Activated CD4-positive, alpha-beta T cell treated with anti-CD3 and anti-CD28 coated beads, Interleukin-2, Interleukin-6, amounts not matched to agents 100 ng/mL and 50 ng/mL, durations not matched to agents 16 hours and 8 hours (primary cell): Measurements from ENCODE around the gene DDX24.

Experiments
- DNase-seq: peaks from one replicate; pipeline ENCODE4 v3.0.0-alpha.2; 2020

The DDX24 gene

GRCh38 chr14:94080621-94081385 lies at the start of gene DDX24, which contains the start of gene IFI27L1:
TSS of gene DDX24 (minus strand) at chr14:94081202. CDS start at chr14:94079742, 1,460 bp downstream.
TSS of gene IFI27L1 (plus strand) at chr14:94081310. CDS start at chr14:94096938, 15,628 bp downstream.
- DNase-seq = peak; percentile 97

GRCh38 chr14:94129758-94130414 lies 48.9 kb upstream of the DDX24 start:
- DNase-seq = peak; percentile 27

GRCh38 chr14:94129111-94129757 lies 48.2 kb upstream of the DDX24 start, which contains the start of gene IFI27L2:
TSS of gene IFI27L2 (minus strand) at chr14:94129604. CDS start at chr14:94129564, 40 bp downstream.
- peak; percentile 79 for DNase-seq

GRCh38 chr14:94128216-94128839 lies 47.3 kb upstream of the DDX24 start:
- DNase-seq = no peak

- no peak for DNase-seq
These were observed 46.3 kb upstream of the DDX24 start for GRCh38 chr14:94127330-94127729.

- DNase-seq = no peak
These were observed 45.8 kb upstream of the DDX24 start for GRCh38 chr14:94126800-94127199.

- no peak for DNase-seq
These were observed 45.3 kb upstream of the DDX24 start for GRCh38 chr14:94126419-94126677.

- no peak for DNase-seq
These were observed 44.8 kb upstream of the DDX24 start for GRCh38 chr14:94125659-94126418.

GRCh38 chr14:94124582-94125377 lies 43.8 kb upstream of the DDX24 start:
- no peak for DNase-seq

GRCh38 chr14:94123868-94124267 lies 42.9 kb upstream of the DDX24 start:
- no peak for DNase-seq

GRCh38 chr14:94123296-94123695 lies 42.3 kb upstream of the DDX24 start:
- no peak for DNase-seq

GRCh38 chr14:94122438-94122837 lies 41.4 kb upstream of the DDX24 start:
- no peak for DNase-seq

- DNase-seq = no peak
These were observed 40.5 kb upstream of the DDX24 start for GRCh38 chr14:94121485-94121884.

- no peak for DNase-seq
These were observed 39.8 kb upstream of the DDX24 start for GRCh38 chr14:94120667-94121340.

GRCh38 chr14:94119071-94119470 lies 38.1 kb upstream of the DDX24 start:
- DNase-seq = no peak

- DNase-seq = no peak
These were observed 36.9 kb upstream of the DDX24 start for GRCh38 chr14:94117856-94118255.

- no peak for DNase-seq
These were observed 35.7 kb upstream of the DDX24 start for GRCh38 chr14:94116701-94117100.

GRCh38 chr14:94115631-94116030 lies 34.6 kb upstream of the DDX24 start:
- DNase-seq = no peak

- no peak for DNase-seq
These were observed 34.1 kb upstream of the DDX24 start for GRCh38 chr14:94115058-94115591.

- DNase-seq = no peak
These were observed 33.6 kb upstream of the DDX24 start for GRCh38 chr14:94114589-94115057.
